GM13976 (cell line): ENCODE measurements around the gene MEF2B.
"Not testable (repeated sequence)": the region's sequence is repeated elsewhere in the genome, so short reads cannot be mapped to it uniquely, and the experiment has no call there.

Experiments
- DNase-seq: peaks from one replicate; pipeline ENCODE4 v3.0.0; 2012; ENCODE audit warnings: low spot score
- CTCF ChIP-seq: IDR thresholded peaks from 2 replicates; pipeline ENCODE4 v1.5.1; 2012; ENCODE audit warnings: borderline replicate concordance, mild to moderate bottlenecking; ENCODE audit not compliant: insufficient read depth; ENCODE audit errors: extremely low read depth, missing control alignments, control extremely low read depth
- in situ Hi-C: fragments of 300-500 bp; cut with MboI; formaldehyde crosslinking; loops from one replicate; pipeline ENCODE4 v1.12.0; 2022; ENCODE audit warnings: low sequenced_read_pairs, mixed read lengths, inconsistent platforms; ENCODE audit not compliant: unreplicated experiment

Gene MEF2B

GRCh38 chr19:19157808-19158207 is 12.3 kb downstream of the MEF2B start:
- no peak for TF ChIP-seq CTCF
- DNase-seq, result no peak
- in situ Hi-C loops, result no loop called here

GRCh38 chr19:19155495-19156219 is 14.4 kb downstream of the MEF2B start:
- DNase-seq, result peak; percentile 70
- TF ChIP-seq CTCF, result no peak
- in situ Hi-C loops, result no loop called here

- in situ Hi-C loops, result no loop called here
- no peak for DNase-seq
- no peak for TF ChIP-seq CTCF
Observed at GRCh38 chr19:19154768-19155494, 15.1 kb downstream of the MEF2B start.

DNA sequence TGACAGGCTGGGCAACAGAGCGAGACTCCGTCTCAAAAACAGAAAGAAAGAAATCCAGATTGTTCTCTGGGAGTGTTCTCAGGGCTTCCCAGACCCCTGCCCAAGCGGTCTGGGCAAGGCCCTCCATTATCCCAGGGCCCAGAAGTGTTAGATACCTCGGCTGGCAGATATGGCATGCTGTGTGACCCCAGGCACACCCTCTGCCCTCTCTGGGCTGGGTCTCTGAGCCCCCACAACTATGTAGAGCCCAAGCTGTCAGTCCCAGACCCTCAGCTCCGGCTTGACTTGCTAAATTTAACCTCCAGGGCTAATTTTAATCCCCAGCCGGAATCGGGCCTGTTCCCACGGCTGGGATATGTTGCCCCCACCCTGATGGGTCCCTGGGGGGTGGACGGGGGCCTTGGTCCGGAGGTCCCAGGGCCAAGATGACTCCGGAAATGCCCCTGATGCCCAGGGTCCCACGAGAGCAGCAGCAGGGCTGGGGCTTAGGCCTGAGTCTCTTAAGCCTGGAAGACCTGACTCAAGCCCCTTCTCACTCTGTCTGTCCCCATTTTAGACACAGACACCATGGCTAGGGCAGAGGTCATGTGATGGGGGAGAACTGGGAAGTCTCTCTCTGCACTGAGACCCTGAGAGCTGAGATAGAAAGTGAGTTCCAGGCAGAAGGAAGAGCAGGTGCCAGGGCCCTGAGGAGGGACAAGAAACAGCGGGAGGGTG is 17.2 kb downstream of the MEF2B start:
- in situ Hi-C loops, result no loop called here
- no peak for DNase-seq
- no peak for TF ChIP-seq CTCF

DNA sequence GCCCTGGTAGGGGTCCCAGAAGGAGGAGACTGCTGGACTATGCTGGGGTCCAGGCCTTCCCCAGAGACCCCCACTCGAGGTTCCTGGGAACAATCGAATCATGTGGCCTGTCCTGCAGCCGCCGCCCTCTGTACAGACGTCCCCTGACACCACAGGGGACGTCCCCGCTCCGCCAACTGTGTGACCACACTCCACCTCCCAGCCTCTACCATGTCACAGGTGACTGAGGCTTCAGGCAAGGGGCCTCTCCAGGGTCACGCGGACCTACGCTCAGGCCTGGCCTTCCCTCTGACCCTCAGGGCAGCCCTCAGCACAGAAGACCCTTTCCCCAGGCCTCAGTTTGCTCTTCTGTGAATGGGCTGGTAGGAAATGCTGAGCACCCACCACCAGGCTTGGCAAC is 18.6 kb downstream of the MEF2B start:
- peak; percentile 73 for DNase-seq
- TF ChIP-seq CTCF, result no peak
- in situ Hi-C loops, result no loop called here

DNA sequence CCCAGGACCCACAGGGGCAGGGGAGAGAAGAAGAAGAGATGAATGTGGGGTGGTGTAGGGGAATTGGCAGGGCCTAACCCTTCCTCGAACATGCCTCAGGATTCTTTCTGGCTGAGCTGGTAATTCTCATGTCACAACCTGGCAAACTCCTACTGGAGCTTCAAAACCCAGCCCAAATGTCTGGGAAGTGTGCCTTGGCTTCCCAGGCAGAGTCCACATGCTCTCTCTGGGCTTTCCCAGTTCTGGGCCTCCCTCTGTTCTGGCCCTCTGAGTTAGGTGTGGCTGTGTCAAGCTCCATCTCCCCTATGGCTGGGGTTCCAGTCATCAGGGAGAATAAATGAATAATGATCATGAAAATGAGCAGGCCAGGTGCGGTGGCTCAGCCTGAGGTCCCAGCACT is 20.6 kb downstream of the MEF2B start:
- in situ Hi-C loops, result no loop called here
- TF ChIP-seq CTCF, result no peak
- no peak for DNase-seq

DNA sequence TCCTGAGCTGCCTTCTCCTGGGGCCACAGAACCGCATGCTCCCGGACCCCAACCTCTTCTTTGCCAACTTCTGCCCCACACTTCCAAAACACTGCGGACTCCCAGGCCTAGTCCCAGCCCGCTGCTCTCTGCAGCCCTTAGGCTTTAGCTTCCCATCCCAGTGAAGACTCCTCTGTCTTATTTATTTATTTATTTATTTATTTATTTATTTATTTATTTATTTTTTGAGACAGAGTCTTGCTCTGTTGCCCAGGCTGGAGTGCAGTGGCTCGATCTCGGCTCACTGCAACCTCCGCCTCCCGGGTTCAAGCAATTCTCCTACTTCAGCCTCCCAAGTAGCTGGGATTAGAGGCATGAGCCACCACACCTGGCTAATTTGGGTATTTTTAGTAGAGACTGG is 21.6 kb downstream of the MEF2B start:
- in situ Hi-C loops, DNase-seq: not testable (repeated sequence)
